WI38 (cell line): Measurements from ENCODE around the gene ZC3H6.

ENCODE experiments used
- H3K4me3 ChIP-seq: 2 replicates; pipeline ENCODE4 v1.5.1; 2011; ENCODE audit warnings: low read depth, mild to moderate bottlenecking, control low read depth, low read length
- TF ChIP-seq, protein P1 (sequence below): IDR thresholded peaks from 2 replicates; pipeline ENCODE4 v1.5.1; 2012; ENCODE audit warnings: low read depth, mild to moderate bottlenecking, control low read depth, low read length

Gene ZC3H6

DNA sequence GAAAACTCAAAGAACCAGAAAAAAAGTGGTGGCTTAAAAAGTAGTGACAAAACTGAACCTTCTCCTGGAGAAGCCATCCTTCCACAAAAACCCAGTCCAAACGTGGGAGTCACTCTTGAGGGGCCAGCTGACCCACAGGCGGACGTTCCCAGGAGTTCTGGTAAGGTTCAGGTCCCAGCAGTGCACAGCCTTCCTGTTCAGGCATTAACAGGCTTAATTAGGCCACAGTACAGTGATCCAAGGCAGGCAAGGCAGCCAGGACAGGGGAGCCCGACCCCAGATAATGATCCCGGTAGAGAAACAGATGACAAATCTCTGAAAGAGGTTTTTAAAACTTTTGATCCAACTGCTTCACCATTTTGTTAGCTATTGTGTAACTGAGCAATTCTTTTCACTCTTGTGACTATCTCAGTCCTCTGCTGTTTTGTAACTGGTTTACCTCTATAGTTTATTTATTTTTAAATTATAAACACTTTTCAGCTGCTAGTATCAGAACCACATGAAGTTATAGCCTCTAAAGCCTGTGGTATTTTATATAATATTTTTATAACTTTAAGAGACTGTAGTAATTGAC is 56.8 kb downstream of the ZC3H6 start:
- TF ChIP-seq, protein P1, sequence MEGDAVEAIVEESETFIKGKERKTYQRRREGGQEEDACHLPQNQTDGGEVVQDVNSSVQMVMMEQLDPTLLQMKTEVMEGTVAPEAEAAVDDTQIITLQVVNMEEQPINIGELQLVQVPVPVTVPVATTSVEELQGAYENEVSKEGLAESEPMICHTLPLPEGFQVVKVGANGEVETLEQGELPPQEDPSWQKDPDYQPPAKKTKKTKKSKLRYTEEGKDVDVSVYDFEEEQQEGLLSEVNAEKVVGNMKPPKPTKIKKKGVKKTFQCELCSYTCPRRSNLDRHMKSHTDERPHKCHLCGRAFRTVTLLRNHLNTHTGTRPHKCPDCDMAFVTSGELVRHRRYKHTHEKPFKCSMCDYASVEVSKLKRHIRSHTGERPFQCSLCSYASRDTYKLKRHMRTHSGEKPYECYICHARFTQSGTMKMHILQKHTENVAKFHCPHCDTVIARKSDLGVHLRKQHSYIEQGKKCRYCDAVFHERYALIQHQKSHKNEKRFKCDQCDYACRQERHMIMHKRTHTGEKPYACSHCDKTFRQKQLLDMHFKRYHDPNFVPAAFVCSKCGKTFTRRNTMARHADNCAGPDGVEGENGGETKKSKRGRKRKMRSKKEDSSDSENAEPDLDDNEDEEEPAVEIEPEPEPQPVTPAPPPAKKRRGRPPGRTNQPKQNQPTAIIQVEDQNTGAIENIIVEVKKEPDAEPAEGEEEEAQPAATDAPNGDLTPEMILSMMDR, result no peak
- H3K4me3 ChIP-seq, result no peak overlapping the region

DNA sequence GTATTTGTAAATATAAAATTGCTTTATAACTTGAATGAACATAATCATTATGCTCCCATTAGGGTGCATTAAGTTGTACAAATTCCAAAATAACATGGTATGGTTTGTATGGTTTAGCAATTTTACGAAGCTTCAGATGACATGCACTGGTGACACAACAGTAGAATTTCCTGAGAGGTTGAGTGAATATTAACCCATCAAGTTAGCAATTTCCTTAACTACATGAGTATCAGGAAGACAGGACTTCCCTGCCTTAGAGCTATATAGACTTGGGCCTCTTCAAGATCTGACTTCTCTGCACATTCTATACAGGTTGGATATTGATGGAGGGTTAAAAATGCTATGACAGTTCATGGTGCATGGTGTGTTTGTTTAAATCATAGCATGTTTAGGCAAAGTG is 60.2 kb downstream of the ZC3H6 start:
- H3K4me3 ChIP-seq, result no peak overlapping the region
- TF ChIP-seq, protein P1, result no peak

DNA sequence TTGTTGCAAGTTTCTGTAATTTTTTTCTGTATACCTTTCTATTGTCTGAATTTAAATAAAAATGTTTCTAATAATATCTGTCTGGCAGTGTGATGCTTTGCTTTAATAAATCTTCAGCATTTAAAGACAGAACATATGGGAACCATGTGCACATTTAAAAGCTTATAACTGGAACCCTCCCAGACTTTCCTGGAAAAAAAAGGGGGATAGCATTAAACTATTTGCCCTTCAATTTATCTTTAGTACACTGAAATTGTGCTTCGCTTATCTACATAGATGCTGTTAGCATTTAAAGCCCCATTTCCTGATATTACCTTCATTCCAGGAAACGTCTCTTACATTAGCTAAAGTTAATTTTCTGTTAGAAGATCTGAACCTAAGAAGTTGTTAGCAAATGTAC is 64.6 kb downstream of the ZC3H6 start:
- TF ChIP-seq, protein P1, result no peak

GRCh38 chr2:112340475-112341267 is 65.3 kb downstream of the ZC3H6 start:
- TF ChIP-seq, protein P1, result no peak
- no peak overlapping the region for H3K4me3 ChIP-seq

More for the DNA sequence above, 64.6 kb downstream of the ZC3H6 start:
- H3K4me3 ChIP-seq, result no peak overlapping the region

DNA sequence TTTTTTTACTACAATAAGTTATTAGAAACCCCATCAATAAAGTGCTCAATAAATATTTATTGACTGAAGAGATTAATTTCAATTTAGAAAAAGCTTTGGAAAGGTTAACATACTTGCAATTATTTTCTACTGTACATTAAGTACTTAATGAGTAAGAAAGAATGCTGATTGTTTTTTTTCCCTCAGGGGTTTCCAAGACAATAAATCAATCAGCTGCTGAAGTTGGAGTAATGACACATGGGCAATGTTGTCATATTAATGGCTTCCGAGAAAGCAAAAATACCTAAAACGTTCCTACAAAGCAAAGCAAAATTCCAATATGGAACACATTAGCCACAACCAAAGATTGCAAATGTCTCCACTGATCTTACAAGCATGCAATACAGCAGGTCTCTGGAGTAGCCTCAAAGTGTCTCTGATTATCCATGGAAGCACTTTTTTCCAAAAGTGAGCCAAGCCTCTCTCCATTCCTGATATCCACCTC is 66.7 kb downstream of the ZC3H6 start:
- TF ChIP-seq, protein P1, result no peak
- no peak overlapping the region for H3K4me3 ChIP-seq

GRCh38 chr2:112343827-112344585 is 68.6 kb downstream of the ZC3H6 start:
- TF ChIP-seq, protein P1, result no peak
- no peak overlapping the region for H3K4me3 ChIP-seq
